CD4-positive, alpha-beta T cell treated with Interleukin-10 for 1 hour (primary cell): ENCODE data around the gene RNASE4.
"Not testable (repeated sequence)": the region's sequence is repeated elsewhere in the genome, so short reads cannot be mapped to it uniquely, and the experiment has no call there.

Experiments
- DNase-seq: peaks from one replicate; pipeline ENCODE4 v3.0.0-alpha.2; 2020

Gene RNASE4

GRCh38 chr14:20700965-20701364, 16.6 kb downstream of the RNASE4 start:
- not testable (repeated sequence) for DNase-seq

GRCh38 chr14:20706657-20707355, 22.4 kb downstream of the RNASE4 start:
- DNase-seq = no peak

- no peak for DNase-seq
Measured at GRCh38 chr14:20707622-20708021, 23.3 kb downstream of the RNASE4 start.

- DNase-seq = no peak
Measured at GRCh38 chr14:20711261-20711660, 26.9 kb downstream of the RNASE4 start.

DNA sequence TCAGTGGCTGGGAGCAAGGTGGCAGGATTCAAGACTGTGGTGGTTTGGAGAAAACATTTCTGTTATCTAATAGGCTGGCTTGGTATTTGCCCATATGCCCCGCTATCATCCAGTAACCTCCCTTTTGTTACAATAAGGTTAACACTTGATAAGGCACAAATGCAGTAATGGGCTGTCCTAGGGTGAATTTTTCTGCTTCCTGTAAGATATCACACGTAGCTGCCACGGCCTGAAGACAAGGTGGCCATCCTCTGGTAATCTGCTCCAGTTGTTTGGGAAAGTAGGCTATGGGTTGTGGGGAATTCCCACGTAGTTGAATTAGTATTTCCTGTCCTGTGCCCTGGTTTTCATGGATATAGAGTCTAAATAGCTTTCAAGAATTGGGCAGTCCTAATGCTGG, 27.3 kb downstream of the RNASE4 start:
- DNase-seq = no peak

GRCh38 chr14:20712904-20713303, 28.5 kb downstream of the RNASE4 start:
- no peak for DNase-seq

GRCh38 chr14:20714593-20715250, 30.4 kb downstream of the RNASE4 start:
- no peak for DNase-seq

DNA sequence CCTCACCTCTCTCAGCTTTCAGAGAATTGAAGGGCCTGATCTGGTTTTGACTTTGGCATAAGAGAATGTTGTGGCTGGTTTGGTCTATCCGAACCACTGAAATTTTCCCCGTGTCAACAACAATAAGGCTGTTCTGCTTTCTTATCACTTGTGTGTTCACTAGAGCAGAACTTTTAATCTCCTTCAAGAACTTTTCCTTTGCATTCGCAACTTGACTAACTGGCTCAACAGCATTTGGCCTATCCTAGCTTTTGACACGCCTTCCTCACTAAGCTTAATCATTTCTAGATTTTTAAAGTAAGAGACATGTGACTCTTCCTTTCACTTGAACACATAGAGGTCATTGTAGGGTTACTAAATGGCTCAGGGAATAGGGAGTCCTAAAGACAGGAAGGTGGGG, 35.4 kb downstream of the RNASE4 start:
- DNase-seq = no peak

GRCh38 chr14:20720741-20721140, 36.4 kb downstream of the RNASE4 start:
- no peak for DNase-seq

DNA sequence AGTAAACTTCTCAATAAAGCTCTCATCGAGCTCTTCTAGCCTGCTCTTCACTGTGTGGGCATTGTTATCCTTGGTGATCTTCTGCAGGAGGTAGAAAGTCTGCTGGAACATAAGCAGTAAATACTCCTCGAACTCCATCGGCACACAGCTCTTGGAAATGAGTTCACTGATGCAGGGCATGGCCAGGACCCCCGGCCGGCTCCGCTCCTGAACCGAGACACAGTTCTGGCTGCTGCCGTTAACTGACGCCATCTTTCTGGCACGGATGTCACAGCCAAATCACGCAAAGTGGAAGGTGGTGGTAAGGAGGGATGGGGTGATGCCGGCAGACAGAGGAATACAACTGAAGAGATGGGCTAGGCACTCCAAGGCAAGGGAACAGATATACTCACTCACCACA, 37.7 kb downstream of the RNASE4 start:
- DNase-seq = no peak

GRCh38 chr14:20723488-20723887, 39.1 kb downstream of the RNASE4 start:
- DNase-seq = no peak

DNA sequence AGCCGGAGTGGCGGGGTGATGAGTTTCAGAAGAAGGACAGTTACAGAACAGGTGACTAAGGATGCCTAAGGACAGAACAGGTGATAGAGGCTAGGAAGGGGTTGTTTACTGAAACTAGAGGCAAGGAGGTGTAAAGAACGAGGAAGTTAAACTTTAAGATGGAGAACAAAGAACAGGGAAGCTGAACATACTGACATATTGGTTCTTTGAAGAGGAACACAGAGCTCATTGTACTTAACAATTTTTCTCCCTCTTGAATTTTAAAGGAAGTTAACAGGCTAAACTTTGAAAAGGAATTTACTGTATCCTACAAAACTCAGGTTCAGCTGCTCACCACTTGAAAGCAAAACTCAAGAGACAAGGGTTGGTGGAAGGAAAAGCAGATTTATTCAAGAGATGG, 41.8 kb downstream of the RNASE4 start:
- DNase-seq = not testable (repeated sequence)

DNA sequence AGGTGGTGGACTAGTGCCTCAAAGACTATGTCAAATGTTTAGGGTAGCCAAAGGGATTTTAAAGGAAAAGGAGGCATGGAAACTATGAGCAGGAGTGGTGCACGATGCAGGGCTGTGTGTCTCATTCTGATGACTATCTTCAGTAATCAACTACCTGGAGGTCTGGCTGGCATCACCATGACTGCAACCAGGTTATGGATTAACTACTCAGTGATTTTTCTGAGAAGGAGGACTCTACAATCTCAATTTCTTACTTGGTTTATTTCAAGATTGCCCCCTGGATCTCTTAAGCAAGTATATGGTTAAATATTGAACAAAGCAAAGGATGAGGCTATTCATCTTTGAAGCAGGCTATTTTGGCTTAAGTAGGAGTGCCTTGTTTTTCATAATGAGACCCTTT, 42.2 kb downstream of the RNASE4 start:
- no peak for DNase-seq

- DNase-seq = no peak
Measured at GRCh38 chr14:20730891-20731290, 46.5 kb downstream of the RNASE4 start.

DNA sequence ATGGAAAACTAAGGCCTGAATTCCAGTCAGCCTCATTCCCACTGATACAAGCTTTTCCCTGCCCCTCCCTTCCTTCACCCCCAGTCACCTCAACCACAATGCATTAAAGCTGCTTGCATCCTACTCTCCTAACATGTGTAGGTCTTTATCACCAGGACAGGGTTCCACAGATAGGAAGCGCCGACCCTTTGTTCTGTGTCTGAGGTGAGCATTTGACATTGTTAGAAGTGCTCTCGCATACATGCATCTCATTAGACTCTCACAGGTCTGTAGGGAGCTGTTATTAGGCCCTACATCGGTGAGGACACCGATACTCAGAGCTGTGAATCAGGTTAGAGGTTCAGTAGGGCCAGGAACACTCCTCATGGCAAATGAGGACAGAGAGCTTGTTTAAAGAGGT, 48.1 kb downstream of the RNASE4 start:
- no peak for DNase-seq

GRCh38 chr14:20732979-20733635, 48.7 kb downstream of the RNASE4 start:
- DNase-seq = no peak

GRCh38 chr14:20733684-20734429, 49.5 kb downstream of the RNASE4 start:
- no peak for DNase-seq

DNA sequence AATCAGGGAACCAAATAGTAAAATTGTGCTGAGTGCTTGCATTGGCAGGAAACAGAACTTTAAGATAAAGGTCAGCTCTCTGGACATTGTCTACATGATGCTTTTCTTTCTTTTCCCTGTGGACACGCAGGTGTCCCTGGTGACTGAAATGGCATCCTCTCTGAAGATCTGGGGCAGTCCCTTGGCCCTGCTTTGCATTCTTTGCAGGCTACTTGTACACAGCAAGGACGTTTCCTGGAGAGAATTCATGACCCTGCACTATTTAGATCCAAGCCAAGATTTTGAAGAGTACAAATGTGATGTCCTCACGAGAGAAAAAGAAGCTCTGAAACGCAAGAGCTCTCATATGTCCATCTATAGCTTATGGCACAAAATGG, 50.1 kb downstream of the RNASE4 start:
- DNase-seq = no peak

- DNase-seq = not testable (repeated sequence)
Measured at GRCh38 chr14:20738292-20738691, 53.9 kb downstream of the RNASE4 start.

DNA sequence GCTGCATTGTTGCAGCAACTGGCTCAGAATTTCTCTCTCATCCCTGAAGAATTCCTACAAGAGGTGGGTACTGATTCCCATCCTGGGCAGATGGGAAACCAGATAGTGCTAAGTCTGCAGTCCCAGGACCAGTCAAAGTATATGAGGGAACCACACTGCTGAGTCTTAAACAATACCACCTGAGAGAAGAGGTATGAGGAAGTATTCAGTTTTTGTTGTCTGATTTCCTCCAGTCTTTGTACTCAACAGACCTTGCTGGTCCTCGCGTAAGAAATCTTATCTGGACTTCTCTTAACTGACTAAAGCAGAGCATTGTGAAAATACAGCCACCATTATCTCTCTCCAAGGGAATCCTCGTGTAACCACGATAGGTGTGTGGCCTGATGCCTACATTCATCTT, 57.8 kb downstream of the RNASE4 start:
- DNase-seq = no peak

- no peak for DNase-seq
Measured at GRCh38 chr14:20743556-20743955, 59.2 kb downstream of the RNASE4 start.

DNA sequence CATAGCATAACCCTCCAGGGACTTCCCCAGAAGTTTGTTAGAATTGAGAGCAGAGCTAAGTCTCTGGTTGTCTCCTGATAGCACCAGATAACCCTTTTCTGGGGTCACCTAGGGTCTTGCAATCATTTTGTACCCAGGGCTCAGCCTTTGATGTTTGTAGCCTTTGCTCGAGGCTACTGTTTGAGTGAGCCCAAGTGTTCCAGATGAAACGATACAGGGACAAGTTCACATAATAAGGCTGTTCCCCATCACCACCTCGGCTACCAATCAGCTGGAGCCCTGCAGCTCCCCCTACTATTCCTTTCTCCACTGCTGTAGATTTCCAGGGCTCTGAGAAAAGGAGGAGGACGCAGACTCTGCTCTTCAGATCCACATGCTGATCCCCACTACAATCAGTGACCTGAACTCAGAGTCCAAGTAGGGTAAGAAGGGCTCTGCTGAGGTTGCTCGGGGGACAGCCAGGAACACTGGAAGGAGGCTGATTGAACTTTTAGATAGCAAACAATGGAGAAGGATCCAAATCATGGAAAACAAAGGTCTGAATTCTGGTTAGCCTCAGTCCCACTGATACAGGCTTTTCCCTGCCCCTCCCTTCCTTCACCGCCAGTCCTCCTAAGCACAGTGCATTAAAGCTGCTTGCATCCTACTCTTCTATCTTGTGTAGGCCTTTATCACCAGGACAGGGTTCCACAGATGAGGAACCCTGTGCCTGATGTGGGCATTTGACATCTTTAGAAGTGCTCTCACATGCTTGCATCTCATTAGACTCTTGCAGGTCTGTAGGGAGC, 61.4 kb downstream of the RNASE4 start, which contains the start of gene EDDM3A:
Gene EDDM3A, plus strand, starts transcription at position 317 of the 788 bp plus-strand sequence. CDS start 1,694 bp downstream, outside the sequence.
- no peak for DNase-seq

DNA sequence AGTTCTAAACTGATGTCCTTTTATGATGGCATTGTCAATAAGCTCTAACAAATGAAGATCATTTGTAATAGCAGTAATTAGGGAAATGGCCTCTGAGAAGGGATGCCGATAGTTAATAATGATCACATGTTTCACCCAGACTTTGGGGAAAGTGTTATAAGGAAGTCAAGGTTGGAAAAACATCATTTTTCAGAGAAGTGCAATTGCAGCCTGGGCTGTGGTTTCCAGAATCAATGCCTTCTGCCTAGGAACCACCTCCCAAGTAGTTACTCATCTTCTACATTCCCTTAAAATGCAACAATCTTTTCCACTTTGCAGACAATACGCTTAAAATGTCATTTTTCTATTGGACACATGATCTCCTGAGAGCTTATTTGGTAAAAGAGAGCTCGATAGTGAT, 62.2 kb downstream of the RNASE4 start:
- DNase-seq = no peak
